Measurements from ENCODE around the gene ELOA.

The ELOA gene

GRCh38 chr1:23803674-23804073 lies 60.4 kb downstream of the ELOA start:
- no peak for DNase-seq

GRCh38 chr1:23804183-23804835 lies 61.0 kb downstream of the ELOA start:
- no peak for DNase-seq

GRCh38 chr1:23805025-23805424 lies 61.8 kb downstream of the ELOA start:
- no peak for DNase-seq

GRCh38 chr1:23806280-23806679 lies 63.0 kb downstream of the ELOA start:
- DNase-seq: no peak

GRCh38 chr1:23807453-23807852 lies 64.2 kb downstream of the ELOA start:
- DNase-seq: no peak

GRCh38 chr1:23809751-23810171 lies 66.5 kb downstream of the ELOA start:
- peak; percentile 18 for DNase-seq

GRCh38 chr1:23810818-23811540 lies 67.7 kb downstream of the ELOA start:
- no peak for DNase-seq
